C4-2B (cell line): ENCODE results near the gene DEK.

Experiments used
- H3K27ac ChIP-seq: fragments of 450-650 bp; 2 replicates; pipeline ENCODE4 v1.5.1; 2017
- CTCF ChIP-seq: fragments of 450-650 bp; conservative IDR thresholded peaks from 2 replicates; pipeline ENCODE4 v1.5.1; 2017; ENCODE audit warnings: mild to moderate bottlenecking
- ZFX ChIP-seq: fragments of 450-650 bp; IDR thresholded peaks from 2 replicates; pipeline ENCODE4 v1.6.1; 2017

Gene DEK

GRCh38 chr6:18245079-18245478 is 19.3 kb downstream of the DEK start:
- no peak overlapping the region for H3K27ac ChIP-seq
- TF ChIP-seq CTCF (no peak), ZFX (no peak)

- no peak overlapping the region for H3K27ac ChIP-seq
- TF ChIP-seq CTCF = no peak
- TF ChIP-seq ZFX = no peak
Observed at GRCh38 chr6:18244251-18244650, 20.1 kb downstream of the DEK start.

- no peak for TF ChIP-seq ZFX
- no peak for TF ChIP-seq CTCF
- no peak overlapping the region for H3K27ac ChIP-seq
Observed at GRCh38 chr6:18243302-18243893, 20.9 kb downstream of the DEK start.

DNA sequence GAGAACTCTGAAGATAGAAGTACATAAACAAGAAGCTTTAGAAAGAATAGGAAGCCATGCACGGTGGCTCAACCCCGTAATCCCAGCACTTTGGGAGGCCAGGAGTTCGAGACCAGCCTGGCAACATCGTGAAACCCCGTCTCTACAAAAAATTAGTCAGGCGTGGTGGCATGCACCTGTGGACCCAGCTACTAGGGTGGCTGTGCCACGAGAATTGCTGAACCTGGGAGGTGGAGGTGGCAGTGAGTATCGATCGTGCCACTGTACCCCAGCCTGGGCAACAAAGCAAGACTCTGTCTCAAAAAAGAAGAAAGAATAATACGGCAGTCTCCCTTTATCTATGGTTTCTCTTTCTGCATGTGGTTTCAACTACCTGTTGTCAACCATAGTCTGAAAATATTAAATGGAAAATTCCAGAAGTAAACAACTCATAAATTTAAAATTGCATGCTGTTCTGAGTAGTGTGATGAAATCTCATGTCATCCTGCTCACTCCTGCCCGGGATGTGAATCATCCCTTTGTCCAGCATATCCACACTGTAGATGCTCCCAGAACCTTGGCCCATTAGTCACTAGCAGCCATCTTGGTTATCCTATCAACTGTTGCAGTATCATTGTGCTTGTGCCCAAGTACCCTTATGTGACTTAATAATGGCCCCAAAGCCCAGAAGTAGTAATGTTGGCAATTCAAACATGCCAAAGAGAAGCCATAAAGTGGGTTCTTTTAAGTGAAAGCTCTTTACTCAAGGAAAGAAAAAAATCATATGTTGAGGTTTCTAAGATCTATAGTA is 22.1 kb downstream of the DEK start:
- no peak overlapping the region for H3K27ac ChIP-seq
- no peak for TF ChIP-seq ZFX

DNA sequence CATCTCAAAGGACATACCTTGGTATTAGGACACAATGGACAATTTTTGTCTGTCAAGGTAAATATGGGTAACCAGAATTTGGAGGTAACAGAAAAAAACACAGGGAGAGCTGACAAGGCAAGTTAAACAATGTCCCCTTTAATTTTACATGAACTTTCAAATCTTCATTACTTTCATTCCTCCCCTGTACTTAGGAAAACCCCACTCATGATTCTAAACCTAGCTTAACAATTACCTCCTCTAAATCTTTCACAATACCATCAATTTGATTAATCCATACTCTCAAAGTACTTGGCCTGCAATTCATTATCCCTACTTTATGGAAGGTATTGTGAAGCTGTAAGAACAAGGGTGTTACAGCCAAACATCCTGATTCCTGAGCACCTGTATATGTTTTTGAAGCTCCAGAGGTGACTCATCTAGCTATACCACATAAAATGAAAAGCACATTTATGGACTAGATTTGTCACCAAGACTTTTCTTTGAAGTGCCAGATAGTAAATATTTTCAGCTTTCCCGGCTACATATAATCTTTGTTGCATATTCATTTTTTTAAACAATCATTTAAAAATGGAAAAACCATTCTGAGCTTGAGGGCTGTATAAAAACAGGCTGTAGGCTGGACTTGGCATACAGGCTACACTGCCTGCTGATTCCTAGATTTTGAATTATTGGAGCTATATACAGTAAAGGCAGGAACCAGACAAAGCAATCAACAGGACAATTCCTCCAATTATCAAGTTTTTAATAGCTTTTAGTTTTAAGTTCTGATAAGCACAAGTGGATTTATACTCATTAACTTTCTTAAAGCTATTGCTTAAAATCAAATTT is 22.9 kb downstream of the DEK start:
- TF ChIP-seq ZFX (no peak), CTCF (no peak)
- no peak overlapping the region for H3K27ac ChIP-seq

DNA sequence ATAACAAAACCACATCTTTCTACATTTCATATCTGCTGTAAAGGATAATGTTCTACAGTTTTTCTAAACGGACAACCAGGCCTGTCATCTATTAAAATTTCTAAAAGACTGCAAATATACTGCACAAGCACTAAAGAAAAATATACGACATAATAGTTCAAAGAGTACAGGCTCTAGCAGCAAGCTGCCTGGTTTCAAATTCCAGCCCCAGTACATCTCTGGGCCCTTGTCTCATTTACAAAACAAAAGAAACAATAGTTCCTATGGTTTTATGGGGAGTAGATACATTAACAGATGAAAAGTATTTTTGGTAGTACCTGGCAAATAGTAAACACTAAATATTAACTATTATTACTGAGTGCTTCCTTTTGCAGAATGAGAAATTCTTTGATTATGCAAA is 24.1 kb downstream of the DEK start:
- H3K27ac ChIP-seq = no peak overlapping the region
- TF ChIP-seq ZFX (no peak), CTCF (no peak)

GRCh38 chr6:18237167-18237566 is 27.2 kb downstream of the DEK start:
- TF ChIP-seq ZFX (no peak), CTCF (no peak)

More at GRCh38 chr6:18237167-18237566, 27.2 kb downstream of the DEK start:
- H3K27ac ChIP-seq = no peak overlapping the region
